ENCODE results near the gene ZNF30. TPM values are rescaled to one million over a fixed set of nuclear protein-coding genes. Genes with fewer than 3 reads are reported as not detected.
"Not testable (repeated sequence)": the region's sequence is repeated elsewhere in the genome, so short reads cannot be mapped to it uniquely, and the experiment has no call there.

Gene ZNF30
- total and polyA plus RNA-seq, 3 experiments from 2014 or later, result 6.4 to 7.4 (median 6.9) TPM

DNA sequence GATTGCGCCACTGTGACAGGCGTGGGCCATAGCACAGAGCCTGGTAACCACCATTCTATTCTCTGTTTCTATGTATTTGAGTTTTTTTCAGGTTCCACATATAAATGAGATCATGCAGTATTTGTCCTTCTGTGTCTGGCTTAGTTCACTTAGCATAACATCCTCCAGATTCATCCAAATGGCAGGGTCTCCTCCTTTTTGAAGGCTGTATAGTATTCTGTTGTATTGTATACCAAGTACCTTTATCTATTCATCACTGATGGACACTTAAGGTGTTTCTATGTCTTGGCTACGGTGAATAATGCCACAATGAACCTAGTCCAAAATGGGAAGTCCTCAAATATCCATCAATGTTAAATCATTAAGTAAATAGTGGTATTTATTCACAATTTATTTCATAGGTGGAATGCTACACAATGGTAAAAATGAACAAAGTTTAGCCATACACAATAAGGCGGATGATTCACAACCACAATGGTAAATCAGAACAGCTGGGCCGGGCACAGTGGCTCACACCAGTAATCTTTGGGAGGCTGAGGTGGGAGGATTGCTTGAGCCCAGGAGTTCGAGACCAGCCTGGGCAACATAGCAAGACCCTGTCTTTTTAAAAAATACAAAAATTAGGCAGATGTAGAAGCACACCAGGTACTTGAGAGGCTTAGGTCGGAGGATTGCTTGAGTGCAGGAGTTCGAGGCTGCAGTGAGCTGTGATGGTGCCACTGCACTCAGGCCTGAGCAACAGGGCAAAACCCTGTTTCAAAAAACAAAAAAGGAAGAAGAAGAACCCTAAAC lies 65.0 kb downstream of the ZNF30 start:
- H3K36me3 ChIP-seq (ENCODE audit: insufficient read depth, low read length), result no peaks in the 10 kb centered on the region
- Mint-ChIP-seq H3K27ac (peak overlapping the region in 1 of 8 donors; percentile 63), H3K9me3 (no peaks in the 10 kb centered on the region), H3K36me3 (no peaks in the 10 kb centered on the region), H3K27me3 (peaks cover 0 to 1% of the 10 kb centered on the region in 2 donors), H3K4me3 (peak overlapping the region in 1 of 7 donors; percentile 31), H3K4me1 (peaks cover 7 to 69% (median 10%) of the 10 kb centered on the region in 3 donors)
- no peak for DNase-seq
- H3K9me3 ChIP-seq (ENCODE audit: low read length), result no peaks in the 10 kb centered on the region
- H3K27me3 ChIP-seq (ENCODE audit: insufficient read depth, low read length, poor library complexity, severe bottlenecking), result no peaks in the 10 kb centered on the region
- no peak overlapping the region for H3K4me3 ChIP-seq (ENCODE audit: low read length)
- no peak overlapping the region for H3K27ac ChIP-seq (ENCODE audit: low read depth, low read length)
- POLR2A ChIA-PET, result interaction anchor here (1.5 kb wide), 1 partner anchor 10 kb away, joined by 4 read pairs; no protein-coding TSS in a partner anchor
- H3K4me1 ChIP-seq (ENCODE audit: insufficient read depth, low read length), result peaks cover 31% of the 10 kb centered on the region
- CTCF ChIA-PET, result interaction anchor here (1.2 to 1.7 kb wide), 2 partner anchors 18 to 23 kb away, joined by 3 read pairs; no protein-coding TSS in a partner anchor

DNA sequence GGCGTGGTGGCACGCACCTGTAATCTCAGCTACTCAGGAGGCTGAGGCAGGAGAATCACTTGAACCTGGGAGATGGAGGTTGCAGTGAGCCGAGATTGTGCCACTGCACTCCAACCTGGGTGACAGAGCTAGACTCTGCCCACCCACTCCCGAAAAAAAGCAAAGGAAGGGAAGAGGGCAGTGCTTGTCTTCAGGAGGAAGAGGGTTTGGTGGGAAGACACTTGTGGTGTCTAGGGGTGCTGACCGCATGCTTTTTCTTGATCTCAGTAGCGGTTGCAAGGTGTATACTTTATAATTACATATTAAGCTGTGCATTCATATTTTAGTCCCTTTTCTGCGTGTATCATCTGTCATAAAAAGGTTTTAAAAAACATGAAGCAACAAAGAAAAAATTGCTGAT lies 65.9 kb downstream of the ZNF30 start:
- H3K27me3 ChIP-seq (ENCODE audit: insufficient read depth, low read length, poor library complexity, severe bottlenecking); H3K27me3 Mint-ChIP-seq; H3K36me3 ChIP-seq (ENCODE audit: insufficient read depth, low read length); H3K36me3 Mint-ChIP-seq; H3K27ac ChIP-seq (ENCODE audit: low read depth, low read length); H3K9me3 ChIP-seq (ENCODE audit: low read length); H3K4me3 ChIP-seq (ENCODE audit: low read length); H3K9me3 Mint-ChIP-seq: not testable (repeated sequence)
- Mint-ChIP-seq H3K27ac (peak overlapping the region in 2 of 8 donors; percentile 41 to 42), H3K4me1 (peaks cover 15 to 76% (median 18%) of the 10 kb centered on the region in 3 donors), H3K4me3 (peak overlapping the region in 2 of 7 donors; percentile 31 to 39)
- ChIA-PET CTCF (interaction anchor here (0.6 to 1.7 kb wide), 3 partner anchors 19 to 22 kb away, joined by 3 read pairs; no protein-coding TSS in a partner anchor), POLR2A (interaction anchor here (1.5 kb wide), 1 partner anchor 9 kb away, joined by 4 read pairs; no protein-coding TSS in a partner anchor)
- peaks cover 39% of the 10 kb centered on the region for H3K4me1 ChIP-seq (ENCODE audit: insufficient read depth, low read length)
- DNase-seq, result peak in 1 of 5 donors; percentile 62

DNA sequence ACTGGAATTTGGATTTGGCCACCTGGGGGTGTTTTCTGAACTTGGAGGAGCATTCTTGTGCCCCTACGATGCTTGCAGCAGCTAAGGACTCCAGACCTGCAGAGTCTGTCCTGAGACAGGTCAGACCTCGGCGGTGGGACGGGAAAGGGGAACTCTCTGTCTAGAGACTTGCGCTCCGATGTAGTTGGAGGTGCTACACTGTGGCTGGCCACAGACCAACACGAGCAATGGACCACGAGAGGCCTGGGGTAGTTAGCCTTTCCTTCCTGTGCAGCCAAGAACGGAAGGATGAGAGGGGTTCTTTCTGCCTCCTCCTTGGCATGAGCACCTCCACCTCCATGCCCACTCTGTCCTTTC lies 67.6 kb downstream of the ZNF30 start:
- POLR2A ChIA-PET, result no interaction called here
- H3K9me3 Mint-ChIP-seq, result no peaks in the 10 kb centered on the region

More for the DNA sequence above, 67.6 kb downstream of the ZNF30 start:
- Histone ChIP-seq H3K9me3 (ENCODE audit: low read length) (no peaks in the 10 kb centered on the region), H3K4me3 (ENCODE audit: low read length) (no peak overlapping the region), H3K27ac (ENCODE audit: low read depth, low read length) (no peak overlapping the region), H3K4me1 (ENCODE audit: insufficient read depth, low read length) (peaks cover 56% of the 10 kb centered on the region), H3K27me3 (ENCODE audit: insufficient read depth, low read length, poor library complexity, severe bottlenecking) (no peaks in the 10 kb centered on the region), H3K36me3 (ENCODE audit: insufficient read depth, low read length) (no peaks in the 10 kb centered on the region)
- no peak for DNase-seq
- Mint-ChIP-seq H3K4me3 (peak overlapping the region in 1 of 7 donors; percentile 8), H3K4me1 (peaks cover 25 to 79% (median 35%) of the 10 kb centered on the region in 3 donors), H3K36me3 (no peaks in the 10 kb centered on the region), H3K27me3 (peaks cover 0 to 1% of the 10 kb centered on the region in 2 donors), H3K27ac (no peak overlapping the region)
- CTCF ChIA-PET, result interaction anchor here (10.0 kb wide), 1 partner anchor 19 kb away, joined by 98 read pairs; no protein-coding TSS in a partner anchor

Other genes with a start within 250 kb of the ZNF30 start
- under 1 TPM; 0.22 to 0.29 TPM for gene SCGB2B2, start 249.7 kb upstream of the ZNF30 start, total RNA-seq
- not detected for gene SCGB2B2, start 249.7 kb upstream of the ZNF30 start, polyA plus RNA-seq
- gene ZNF302, start 249.2 kb upstream of the ZNF30 start, total RNA-seq, result 10 to 100 TPM; 13.4 to 14.8 TPM
- gene ZNF302, start 249.2 kb upstream of the ZNF30 start, polyA plus RNA-seq, result 16.0 TPM
- gene ZNF181, start 192.7 kb upstream of the ZNF30 start, total RNA-seq, result 1 to 10 TPM; 4.5 to 6.3 TPM
- 24.7 TPM for gene ZNF181, start 192.7 kb upstream of the ZNF30 start, polyA plus RNA-seq
- 1 to 10 TPM; 3.8 to 4.6 TPM for gene ZNF599, start 153.7 kb upstream of the ZNF30 start, total RNA-seq
- gene ZNF599, start 153.7 kb upstream of the ZNF30 start, polyA plus RNA-seq, result 6.0 TPM
- gene ZNF792, start 37.3 kb downstream of the ZNF30 start, total RNA-seq, result 1 to 10 TPM; 7.4 to 7.5 TPM
- 15.4 TPM for gene ZNF792, start 37.3 kb downstream of the ZNF30 start, polyA plus RNA-seq
- gene GRAMD1A, start 73.4 kb downstream of the ZNF30 start, total RNA-seq, result 100 to 1,000 TPM; 205 to 218 TPM
- 51.4 TPM for gene GRAMD1A, start 73.4 kb downstream of the ZNF30 start, polyA plus RNA-seq
- gene SCN1B, start 103.6 kb downstream of the ZNF30 start, total RNA-seq, result 1 to 10 TPM; 1.1 to 1.9 TPM
- 1.3 TPM for gene SCN1B, start 103.6 kb downstream of the ZNF30 start, polyA plus RNA-seq
- not detected for gene HPN, start 114.8 kb downstream of the ZNF30 start, total RNA-seq
- 0.53 TPM for gene HPN, start 114.8 kb downstream of the ZNF30 start, polyA plus RNA-seq
- gene FXYD3, start 188.9 kb downstream of the ZNF30 start, total RNA-seq, result not detected
- gene FXYD3, start 188.9 kb downstream of the ZNF30 start, polyA plus RNA-seq, result not detected
- gene LGI4, start 208.2 kb downstream of the ZNF30 start, total RNA-seq, result under 1 TPM in 1 of 2 experiments, not detected in 1; 0.18 TPM
- not detected for gene LGI4, start 208.2 kb downstream of the ZNF30 start, polyA plus RNA-seq
- not detected for gene FXYD1, start 211.9 kb downstream of the ZNF30 start, total RNA-seq
- 0.79 TPM for gene FXYD1, start 211.9 kb downstream of the ZNF30 start, polyA plus RNA-seq
- 1 to 10 TPM in 1 of 2 experiments, under 1 TPM in 1; 0.60 to 1.0 TPM for gene FXYD7, start 216.4 kb downstream of the ZNF30 start, total RNA-seq
- gene FXYD7, start 216.4 kb downstream of the ZNF30 start, polyA plus RNA-seq, result 12.9 TPM
- 100 to 1,000 TPM; 295 TPM for gene FXYD5, start 227.8 kb downstream of the ZNF30 start, total RNA-seq
- gene FXYD5, start 227.8 kb downstream of the ZNF30 start, polyA plus RNA-seq, result 560 TPM